ES-I3 (cell line): ENCODE data around the gene CACNG1.
"Not testable (repeated sequence)": the region's sequence is repeated elsewhere in the genome, so short reads cannot be mapped to it uniquely, and the experiment has no call there.

Source experiments
- H3K36me3 ChIP-seq: 2 replicates; pipeline ENCODE4 v1.6.1; 2013; ENCODE audit warnings: mild to moderate bottlenecking, low read length, control low read depth, moderate library complexity; ENCODE audit not compliant: insufficient read depth
- H3K4me1 ChIP-seq: 2 replicates; pipeline ENCODE4 v1.6.1; 2013; ENCODE audit warnings: mild to moderate bottlenecking, control low read depth, low read length; ENCODE audit not compliant: insufficient read depth
- H3K9ac ChIP-seq: 2 replicates; pipeline ENCODE4 v1.6.1; 2013; ENCODE audit warnings: low read depth, mild to moderate bottlenecking, low read length, moderate library complexity
- H3K9me3 ChIP-seq: 2 replicates; pipeline ENCODE4 v1.6.1; 2013; ENCODE audit warnings: mild to moderate bottlenecking, low read length, moderate library complexity; ENCODE audit not compliant: control insufficient read depth, insufficient read depth

Gene CACNG1

GRCh38 chr17:67035131-67036083, 8.9 kb upstream of the CACNG1 start:
- no peaks in the 10 kb centered on the region for H3K9me3 ChIP-seq
- H3K9ac ChIP-seq = no peak overlapping the region
- no peaks in the 10 kb centered on the region for H3K36me3 ChIP-seq
- H3K4me1 ChIP-seq = no peaks in the 10 kb centered on the region

DNA sequence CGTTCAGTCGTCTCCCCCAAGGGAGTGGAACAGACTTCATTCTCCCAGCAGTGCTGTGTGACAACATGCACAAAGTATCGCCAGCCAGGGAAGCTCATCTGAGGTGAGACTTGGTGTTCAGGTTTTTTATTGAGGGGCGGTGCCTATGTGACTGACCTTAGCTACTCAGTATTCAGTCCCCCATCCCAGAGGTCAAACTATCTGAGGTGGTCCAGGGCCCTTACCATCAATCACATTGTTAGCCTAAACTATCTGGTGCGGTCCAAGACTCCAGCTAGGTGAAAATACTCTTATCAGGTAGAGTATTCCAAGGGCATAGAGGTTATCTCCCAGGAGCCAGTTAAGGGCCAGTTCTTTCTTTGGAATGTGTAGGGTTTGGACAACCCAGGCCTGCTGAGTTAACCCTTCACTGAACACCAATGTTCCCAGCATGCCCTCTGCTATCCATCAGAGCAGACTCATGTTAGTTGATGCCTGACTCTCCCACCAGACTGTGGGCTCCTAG, 5.4 kb upstream of the CACNG1 start:
- Histone ChIP-seq H3K36me3 (no peaks in the 10 kb centered on the region), H3K4me1 (no peaks in the 10 kb centered on the region), H3K9me3 (no peaks in the 10 kb centered on the region), H3K9ac (no peak overlapping the region)

- H3K4me1 ChIP-seq = no peaks in the 10 kb centered on the region
- H3K9ac ChIP-seq = no peak overlapping the region
- H3K36me3 ChIP-seq = no peaks in the 10 kb centered on the region
- no peaks in the 10 kb centered on the region for H3K9me3 ChIP-seq
Observed at GRCh38 chr17:67040652-67041051, 3.7 kb upstream of the CACNG1 start.

DNA sequence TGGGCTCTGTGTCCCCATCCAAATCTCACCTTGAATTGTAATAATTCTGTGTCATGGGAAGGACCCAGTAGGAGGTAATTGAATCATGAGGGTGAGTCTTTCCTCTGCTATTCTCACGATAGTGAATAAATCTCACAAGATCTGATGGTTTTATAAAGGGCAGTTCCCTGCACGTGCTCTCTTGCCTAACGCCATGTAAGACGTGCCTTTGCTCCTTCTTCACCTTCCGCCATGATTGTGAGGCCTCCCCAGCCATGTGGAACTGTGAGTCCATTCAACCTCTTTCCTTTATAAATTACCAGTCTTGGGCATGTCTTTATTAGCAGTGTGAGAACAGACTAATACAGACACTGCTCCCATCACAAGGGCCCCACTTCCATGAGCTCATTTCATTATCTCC, 3.2 kb upstream of the CACNG1 start:
- H3K9me3 ChIP-seq, H3K9ac ChIP-seq, H3K36me3 ChIP-seq: not testable (repeated sequence)

GRCh38 chr17:67041531-67041930, 2.8 kb upstream of the CACNG1 start:
- Histone ChIP-seq H3K36me3 (no peaks in the 10 kb centered on the region), H3K9me3 (no peaks in the 10 kb centered on the region)

More for the DNA sequence above, 3.2 kb upstream of the CACNG1 start:
- not testable (repeated sequence) for H3K4me1 ChIP-seq

DNA sequence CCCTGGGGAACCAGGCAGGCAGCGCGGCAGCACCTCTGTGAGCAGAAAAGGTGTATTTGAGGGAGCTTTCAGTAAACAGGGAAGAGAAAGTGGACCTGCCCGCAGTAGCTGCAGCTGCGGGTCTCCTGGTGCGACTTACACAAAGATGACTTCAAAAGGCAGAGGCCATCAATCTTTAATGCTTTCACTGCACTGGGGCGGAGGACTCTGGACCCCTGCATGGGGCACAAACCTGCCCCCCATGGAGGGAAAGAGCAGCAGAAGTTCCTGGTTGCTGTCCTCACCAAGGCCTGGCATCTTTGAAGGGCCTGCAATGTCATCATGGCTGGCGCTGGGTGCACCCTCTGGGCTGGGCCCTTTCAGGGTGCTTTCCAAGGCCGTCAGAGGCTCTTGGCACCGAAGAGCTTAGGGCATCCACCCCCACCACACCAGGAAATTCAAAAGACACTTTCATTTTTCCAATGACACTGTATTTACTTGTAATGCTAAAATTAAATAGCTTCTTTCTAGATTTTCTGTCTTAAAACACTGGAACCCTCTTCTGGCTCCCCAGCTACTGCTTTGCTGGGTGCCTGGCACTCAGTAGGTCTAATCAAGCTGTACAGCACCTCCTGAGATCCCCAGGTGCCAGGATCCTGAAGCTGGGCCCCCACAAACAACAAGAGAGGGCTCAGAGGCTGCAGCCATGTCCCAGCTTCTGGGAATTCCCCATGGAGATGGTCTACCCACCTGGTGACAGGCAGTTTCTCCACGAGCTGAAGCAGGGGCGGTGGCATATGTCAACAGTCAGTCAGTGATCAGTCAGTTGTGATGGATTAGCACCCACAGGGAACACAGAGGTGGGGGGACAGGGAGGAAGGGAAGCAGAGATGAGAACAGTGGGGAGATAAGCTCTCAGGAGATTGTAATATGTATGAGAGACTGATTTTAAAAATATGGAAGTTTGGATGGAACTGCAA, 2.1 kb upstream of the CACNG1 start:
- Histone ChIP-seq H3K36me3 (no peaks in the 10 kb centered on the region), H3K9me3 (no peaks in the 10 kb centered on the region), H3K9ac (no peak overlapping the region), H3K4me1 (no peaks in the 10 kb centered on the region)

More at GRCh38 chr17:67041531-67041930, 2.8 kb upstream of the CACNG1 start:
- H3K9ac ChIP-seq = no peak overlapping the region
- no peaks in the 10 kb centered on the region for H3K4me1 ChIP-seq

DNA sequence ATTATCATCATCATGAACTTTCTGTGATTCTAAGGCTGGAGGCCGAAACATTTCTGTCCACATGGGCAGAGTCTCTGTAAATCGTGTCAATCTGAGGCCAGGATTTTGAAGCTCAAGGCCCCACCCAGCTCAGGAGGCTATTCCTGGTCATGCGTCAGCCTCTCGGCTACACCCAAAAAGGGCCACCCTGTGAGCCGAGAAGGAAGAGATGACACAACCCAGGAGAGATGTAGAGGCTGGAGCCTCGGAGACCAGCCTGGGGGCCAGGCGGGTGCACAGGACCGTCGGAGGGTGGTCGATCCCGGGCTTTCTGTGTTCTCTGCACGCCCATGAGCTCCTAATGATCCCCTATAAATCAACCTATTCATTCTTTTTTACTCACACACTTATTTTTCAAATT, 1.1 kb upstream of the CACNG1 start:
- peaks cover 7% of the 10 kb centered on the region for H3K9me3 ChIP-seq
- H3K4me1 ChIP-seq = no peaks in the 10 kb centered on the region
- no peak overlapping the region for H3K9ac ChIP-seq

GRCh38 chr17:67044940-67045339, 586 bp downstream of the CACNG1 start:
- Histone ChIP-seq H3K36me3 (no peaks in the 10 kb centered on the region; the same call in 1 of the 2 replicates), H3K9me3 (peaks cover 11% of the 10 kb centered on the region), H3K4me1 (no peaks in the 10 kb centered on the region), H3K9ac (no peak overlapping the region)

More for the DNA sequence above, 1.1 kb upstream of the CACNG1 start:
- no peaks in the 10 kb centered on the region; the same call in 1 of the 2 replicates for H3K36me3 ChIP-seq

- Histone ChIP-seq H3K9ac (no peak overlapping the region), H3K4me1 (no peaks in the 10 kb centered on the region), H3K9me3 (peaks cover 11% of the 10 kb centered on the region), H3K36me3 (no peaks in the 10 kb centered on the region; the same call in 1 of the 2 replicates)
Observed at GRCh38 chr17:67046398-67046797, 2.0 kb downstream of the CACNG1 start.

GRCh38 chr17:67047382-67047781, 3.0 kb downstream of the CACNG1 start:
- H3K9ac ChIP-seq = no peak overlapping the region
- no peaks in the 10 kb centered on the region for H3K4me1 ChIP-seq
- H3K9me3 ChIP-seq = peaks cover 11% of the 10 kb centered on the region
- H3K36me3 ChIP-seq = no peaks in the 10 kb centered on the region; the same call in 1 of the 2 replicates

- Histone ChIP-seq H3K4me1 (no peaks in the 10 kb centered on the region), H3K36me3 (no peaks in the 10 kb centered on the region; the same call in 1 of the 2 replicates), H3K9me3 (peaks cover 11% of the 10 kb centered on the region), H3K9ac (no peak overlapping the region)
Observed at GRCh38 chr17:67049025-67049739, 4.8 kb downstream of the CACNG1 start.

DNA sequence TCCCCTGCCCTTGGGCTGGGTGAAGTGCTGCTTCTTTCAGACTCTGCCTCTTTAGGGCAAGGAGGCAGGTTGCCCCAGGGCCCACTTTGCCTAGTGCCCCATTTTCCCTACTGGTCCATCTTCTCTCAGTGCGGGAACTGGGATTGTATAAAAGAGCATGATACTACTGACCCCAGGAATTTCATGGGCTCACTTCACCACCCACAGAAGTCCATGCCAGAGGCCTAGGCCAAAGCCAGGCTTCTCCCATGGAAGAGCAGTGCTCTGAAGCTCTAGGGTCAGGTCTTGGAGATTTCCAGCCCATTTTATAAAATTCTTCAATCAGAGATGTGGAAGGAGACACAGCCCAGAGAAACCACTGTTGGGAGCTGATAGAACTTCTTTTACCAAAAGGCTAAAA, 5.7 kb downstream of the CACNG1 start:
- Histone ChIP-seq H3K9ac (no peak overlapping the region), H3K4me1 (no peaks in the 10 kb centered on the region), H3K9me3 (peaks cover 11% of the 10 kb centered on the region), H3K36me3 (no peaks in the 10 kb centered on the region; the same call in 1 of the 2 replicates)

GRCh38 chr17:67050471-67051154, 6.3 kb downstream of the CACNG1 start:
- peaks cover 11% of the 10 kb centered on the region for H3K9me3 ChIP-seq
- no peaks in the 10 kb centered on the region; the same call in 1 of the 2 replicates for H3K36me3 ChIP-seq
- H3K4me1 ChIP-seq = no peaks in the 10 kb centered on the region
- H3K9ac ChIP-seq = no peak overlapping the region
